GM18519 (cell line): ENCODE data around the gene LKAAEAR1.

Source experiments
- ATAC-seq: cut with Tn5 transposase; IDR thresholded peaks from one replicate; pipeline ENCODE4 v1.9.1; 2021; ENCODE audit warnings: mild to moderate bottlenecking, moderate library complexity; ENCODE audit not compliant: unreplicated experiment, low FRiP score

LKAAEAR1 gene

DNA sequence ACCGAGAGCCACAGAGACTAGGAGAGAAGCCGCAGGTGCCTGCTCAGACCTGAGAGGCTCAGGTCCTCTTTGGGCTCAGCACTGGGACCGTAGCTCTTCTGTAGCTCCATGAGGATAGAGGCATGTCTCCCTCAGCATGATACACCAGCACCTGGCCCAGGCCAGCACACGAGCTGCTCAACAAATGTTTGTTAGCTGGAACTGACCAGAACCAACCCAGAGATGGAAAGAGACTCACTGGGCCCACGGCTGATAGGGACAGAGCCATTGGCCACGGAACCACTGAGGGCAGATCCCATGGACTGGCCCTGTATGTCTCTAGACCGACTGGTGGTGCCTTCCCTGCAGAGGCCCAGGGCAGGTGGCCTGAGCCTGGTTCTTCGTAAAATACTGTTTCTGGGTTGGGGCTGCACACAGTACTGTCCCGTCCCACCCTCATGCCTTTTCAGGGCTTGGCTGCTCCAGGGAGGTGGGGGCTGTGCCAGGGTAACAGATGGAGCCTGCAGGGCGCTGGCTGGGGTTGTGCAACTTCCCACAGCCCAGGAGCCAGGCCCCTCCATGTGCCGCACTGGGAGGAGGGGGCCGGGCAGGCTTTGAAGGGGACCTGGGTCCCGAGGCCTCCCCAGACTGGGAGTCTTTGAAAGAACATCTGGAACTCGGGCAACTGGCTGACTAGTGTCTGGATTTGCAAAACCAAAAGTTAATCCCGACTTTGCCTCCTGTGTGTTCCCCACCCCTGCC, 43.0 kb downstream of the LKAAEAR1 start:
- ATAC-seq = no peak

DNA sequence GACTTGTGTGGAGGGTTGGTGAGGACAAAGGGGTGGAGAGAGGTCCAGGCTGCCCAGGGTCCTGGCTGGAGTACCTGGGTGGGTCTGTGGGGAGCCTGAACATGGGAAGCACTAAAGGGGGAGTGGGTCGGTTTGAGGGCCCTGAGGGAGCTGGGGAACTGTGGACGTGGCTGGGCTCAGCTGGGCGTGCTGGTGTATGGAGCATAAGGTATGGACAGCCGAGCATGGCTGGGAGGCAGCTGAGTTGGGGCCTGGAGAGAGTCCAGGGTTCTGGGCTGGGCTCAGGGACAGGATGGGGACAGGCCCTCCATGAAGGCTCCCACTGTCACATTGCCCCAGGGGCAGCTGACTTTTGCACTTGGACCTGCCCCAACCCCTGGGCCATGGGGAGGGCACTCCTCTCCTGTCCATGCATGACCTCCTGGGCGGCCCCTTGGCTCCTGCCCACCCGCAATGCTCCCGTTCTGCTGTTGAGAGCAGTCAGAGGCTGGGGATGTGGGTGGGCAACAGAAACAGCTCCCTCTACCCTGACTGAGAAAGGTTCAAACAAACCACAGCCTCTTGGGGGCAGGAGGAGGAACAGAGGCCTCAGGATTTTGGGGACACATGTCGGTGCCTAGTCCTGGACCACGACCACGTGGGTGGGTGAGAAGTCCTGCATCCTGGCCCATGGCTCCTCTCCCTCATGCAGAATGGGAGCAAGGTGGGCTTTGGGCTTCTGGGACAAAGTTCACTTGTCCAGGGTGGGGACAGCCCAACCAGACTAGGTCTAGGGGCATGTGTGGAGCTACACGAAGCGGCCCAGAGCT, 43.8 kb downstream of the LKAAEAR1 start:
- no peak for ATAC-seq

DNA sequence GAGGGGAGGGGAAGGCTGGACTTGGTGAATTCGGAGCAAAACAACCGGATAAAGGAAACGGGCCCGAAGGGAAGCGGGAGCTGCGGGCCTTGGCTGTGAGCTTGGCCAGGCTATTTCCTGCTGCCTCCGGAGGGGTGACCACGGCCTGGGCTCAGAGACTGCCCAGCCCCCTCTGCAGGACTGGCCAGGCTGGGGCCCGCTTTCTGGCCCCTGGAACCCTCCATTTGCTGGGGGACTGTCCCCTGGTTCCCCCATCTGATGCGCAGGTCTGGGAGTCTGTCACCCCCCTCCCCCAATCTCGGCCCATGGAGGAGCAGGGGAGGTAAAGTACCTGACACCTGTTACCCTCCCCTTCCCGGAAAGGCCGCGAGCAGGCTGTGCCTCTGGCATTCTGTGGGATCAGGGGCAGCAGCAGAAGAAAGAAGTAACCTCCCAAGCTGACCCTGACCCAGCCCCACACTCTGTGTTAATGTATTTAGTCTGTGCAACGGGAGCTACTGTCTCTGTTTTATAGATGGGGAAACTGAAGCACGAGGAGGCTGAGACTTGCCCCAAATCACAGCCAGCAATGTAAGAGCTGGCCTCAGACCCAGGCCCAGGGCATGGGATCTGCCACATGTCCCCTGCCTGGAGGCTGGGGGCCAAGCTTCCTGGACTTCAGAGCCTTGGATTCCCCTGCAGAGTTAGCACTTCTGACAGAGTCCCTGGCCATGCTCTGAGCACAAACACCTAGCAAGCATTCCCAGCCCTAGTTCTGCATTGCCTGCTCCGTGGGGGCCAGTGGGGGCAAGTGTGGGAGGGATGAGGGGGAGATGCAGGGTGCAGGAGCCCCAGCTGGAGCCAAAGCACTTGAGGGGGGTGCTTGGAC, 44.7 kb downstream of the LKAAEAR1 start:
- ATAC-seq = no peak

DNA sequence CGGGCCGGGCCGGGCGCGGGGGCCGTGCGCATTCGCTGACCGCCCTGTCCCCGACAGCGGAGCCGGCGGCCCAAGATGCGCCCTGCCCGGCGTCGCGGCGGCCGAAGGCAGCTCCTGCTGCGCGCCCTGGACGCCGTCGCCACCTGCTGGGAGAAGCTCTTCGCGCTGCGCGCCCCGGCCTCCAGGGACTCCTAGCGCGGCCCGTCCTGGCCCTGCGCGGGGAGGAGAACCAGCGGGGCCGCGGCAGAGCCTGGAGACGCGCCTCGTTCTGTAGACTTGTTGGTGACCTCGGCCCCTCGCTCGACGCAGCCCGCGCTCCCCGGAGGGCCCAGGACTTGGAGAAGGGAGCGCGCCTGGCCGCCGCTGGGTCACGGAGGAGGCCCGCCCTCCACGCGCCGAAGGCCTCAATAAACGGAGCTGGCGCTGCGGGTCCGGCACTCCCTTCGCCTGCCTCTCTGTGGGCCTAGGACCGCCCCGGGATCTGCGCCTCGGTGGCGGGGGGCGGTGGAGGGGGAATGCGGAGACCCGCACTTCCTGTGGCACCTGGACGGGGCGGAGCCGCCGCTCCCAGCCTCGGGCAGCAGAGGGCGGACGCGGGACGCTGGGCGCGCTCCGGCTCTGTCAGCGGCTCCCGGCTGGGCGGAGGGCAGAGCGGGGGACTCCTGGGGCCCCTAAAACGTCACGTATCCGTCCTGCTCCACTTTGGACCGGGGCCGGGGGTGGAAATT, 45.5 kb downstream of the LKAAEAR1 start:
- ATAC-seq = no peak

DNA sequence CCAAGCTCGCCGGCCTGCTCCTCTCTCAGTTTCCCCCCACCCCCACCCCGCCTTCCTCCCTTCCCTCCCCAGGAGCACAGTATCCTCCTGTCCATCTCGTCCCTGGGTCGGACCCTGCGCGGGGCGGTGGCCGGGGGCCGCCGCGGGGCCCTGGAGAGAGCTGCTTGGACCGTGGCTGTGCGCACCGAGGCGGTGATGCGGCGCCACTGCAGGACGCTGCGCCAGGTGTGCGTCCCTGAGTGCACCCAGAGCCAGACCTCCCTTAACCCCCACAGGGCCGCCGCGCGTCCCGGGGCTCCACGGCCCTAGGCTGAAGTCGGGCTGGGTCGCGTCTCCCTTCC, 46.0 kb downstream of the LKAAEAR1 start:
- no peak for ATAC-seq

DNA sequence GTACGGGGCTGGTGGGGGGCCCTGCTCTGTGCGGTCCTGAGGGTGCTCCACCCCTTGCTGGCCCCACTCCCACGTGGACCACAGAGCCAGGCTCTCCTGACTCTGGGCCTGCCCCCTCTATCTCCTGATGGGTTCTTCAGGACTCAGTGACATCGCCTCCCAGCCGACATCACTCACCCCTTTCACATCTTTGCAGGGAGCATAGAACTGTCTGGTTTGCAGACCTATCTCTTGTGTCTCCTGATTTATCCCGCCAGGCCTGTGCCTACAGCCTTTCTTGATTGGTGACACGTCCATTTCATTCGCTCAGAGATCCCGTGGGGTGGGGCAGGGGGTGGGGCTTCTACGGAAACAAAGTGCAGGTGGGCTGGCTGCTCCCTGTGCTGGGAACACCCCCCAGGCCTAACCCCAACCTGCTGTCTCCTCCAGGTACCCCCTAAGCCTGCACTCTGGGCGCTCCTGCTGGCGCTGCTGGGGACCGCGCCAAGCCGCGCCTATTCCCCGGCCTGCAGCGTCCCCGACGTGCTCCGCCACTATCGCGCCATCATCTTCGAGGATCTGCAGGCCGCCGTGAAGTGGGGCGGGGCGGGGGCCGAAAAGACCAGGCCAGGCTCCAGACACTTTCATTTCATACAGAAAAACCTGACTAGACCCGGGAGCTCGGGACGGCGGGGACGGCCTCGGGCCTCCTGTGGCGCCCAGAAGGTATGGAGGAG, 46.5 kb downstream of the LKAAEAR1 start:
- no peak for ATAC-seq

DNA sequence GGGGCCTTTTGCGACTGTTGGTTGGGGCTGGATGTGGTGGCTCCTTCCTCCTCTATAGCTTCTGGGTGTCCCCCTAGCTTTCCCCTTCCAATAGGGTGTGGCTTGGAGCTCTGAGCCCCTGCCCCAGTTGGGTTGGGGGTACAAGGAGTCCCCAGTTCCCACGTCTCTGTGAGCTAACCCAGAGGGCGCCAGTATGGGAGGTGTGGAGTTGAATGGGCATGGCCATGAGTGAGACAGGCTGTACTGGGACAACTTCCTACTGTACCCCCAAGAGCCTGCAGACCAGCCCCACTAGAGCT, 47.0 kb downstream of the LKAAEAR1 start:
- no peak for ATAC-seq

DNA sequence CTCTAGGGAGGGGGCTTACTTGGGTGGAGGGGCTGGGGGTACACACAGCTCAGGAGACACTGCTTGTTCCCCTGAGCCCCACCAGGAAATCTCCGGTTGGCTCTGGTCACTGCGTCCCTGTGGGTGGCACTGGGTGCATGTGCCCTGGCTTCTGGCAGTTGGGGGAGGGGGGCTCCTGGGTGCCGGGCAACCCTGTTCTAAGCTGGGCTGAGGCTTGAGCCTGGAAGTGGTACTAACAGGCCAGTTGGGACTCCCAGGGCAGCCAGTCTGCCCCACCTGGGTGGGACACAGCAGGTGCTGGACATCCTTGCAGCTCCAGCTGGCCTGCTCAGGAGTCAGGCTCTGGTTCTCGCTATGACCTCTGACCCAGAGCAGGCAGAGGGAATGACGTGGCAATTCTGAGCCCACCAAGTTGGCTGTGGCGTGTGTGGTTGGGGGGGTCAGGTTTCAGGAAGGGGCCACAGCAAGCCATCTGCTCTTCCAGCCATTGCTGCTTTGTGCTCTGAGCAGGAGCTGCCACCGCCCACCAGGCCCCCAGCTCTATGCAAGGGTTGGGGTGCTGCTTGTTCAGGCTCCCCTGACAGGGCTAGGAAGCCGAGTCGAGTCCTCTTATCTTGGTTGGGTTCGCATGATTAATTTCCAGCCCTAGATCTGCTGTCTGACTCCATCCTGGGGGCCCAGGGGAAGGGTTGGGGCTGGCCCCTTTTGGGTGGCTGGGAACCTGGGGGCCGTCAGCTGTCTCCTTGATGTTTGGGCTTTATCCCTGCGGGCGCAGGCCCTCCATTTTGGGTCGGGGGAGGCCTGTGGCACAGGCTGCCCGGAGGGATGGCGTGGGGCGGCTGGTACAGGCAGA, 47.6 kb downstream of the LKAAEAR1 start:
- ATAC-seq = no peak

DNA sequence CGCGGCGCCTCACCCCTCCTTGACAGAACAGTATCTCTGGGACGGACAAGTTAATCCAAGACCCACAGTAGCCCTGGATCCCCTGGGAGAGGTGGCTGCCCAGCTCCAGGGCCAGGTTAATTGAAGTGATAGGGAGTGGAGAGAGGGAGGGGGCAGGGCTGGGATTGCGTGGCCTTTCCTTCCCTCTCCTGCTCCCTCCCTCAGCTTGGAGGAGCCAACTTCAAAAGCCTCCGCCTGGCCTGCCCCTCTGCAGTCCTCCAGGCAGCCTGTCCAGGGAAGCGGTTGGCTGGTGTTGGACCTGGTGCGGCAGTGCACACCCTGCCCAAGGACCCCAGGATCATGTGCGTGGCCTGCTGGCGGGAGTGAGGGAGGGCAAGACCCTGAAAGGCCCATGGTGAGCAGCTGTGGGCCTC, 48.3 kb downstream of the LKAAEAR1 start, which contains the start of gene C20orf204:
Gene C20orf204, plus strand, starts transcription at position 250 of the 413 bp plus-strand sequence. Its CDS starts 142 bp downstream, at position 392.
- no peak for ATAC-seq

DNA sequence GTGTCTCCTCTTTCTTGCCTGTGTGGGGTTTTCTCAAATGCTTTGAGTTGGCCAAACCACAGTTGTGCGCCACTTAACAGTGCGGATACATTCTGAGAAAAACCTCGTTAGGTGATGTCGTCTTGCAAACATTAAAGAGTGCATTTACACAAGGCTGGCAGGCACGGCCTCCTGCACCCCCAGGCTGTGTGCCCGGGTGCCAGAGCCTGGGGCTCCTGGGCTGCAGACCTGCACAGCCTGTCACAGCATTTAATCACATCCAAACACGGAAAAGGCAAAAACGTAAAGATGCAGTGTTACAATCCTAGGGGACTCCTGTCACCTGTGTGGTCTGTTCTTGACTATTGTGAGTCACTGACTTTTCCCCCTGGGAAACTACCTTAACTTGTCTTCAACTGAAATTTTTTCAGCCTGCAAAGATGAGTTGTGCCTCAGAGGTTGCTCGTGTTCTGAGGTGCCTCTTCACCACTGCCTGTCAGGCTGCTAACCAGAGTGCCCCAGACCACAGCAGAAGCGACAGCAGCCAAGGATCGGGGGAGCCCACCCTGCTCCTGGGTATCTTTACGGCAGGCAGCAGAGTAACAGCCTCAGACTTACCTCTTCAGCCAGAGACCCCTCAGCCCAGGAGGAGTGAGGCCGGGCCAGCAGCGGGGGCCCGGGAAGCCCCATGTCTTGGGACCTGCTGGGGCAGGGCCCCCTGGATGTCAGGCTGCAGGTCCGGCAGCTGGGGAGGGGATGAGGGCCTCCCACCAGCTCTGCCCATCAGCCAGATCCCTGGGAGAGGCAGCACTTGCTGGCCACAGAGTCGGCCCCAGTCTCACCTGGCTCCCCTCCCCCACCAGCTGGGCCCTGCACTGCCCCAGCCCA, 48.9 kb downstream of the LKAAEAR1 start:
- no peak for ATAC-seq

DNA sequence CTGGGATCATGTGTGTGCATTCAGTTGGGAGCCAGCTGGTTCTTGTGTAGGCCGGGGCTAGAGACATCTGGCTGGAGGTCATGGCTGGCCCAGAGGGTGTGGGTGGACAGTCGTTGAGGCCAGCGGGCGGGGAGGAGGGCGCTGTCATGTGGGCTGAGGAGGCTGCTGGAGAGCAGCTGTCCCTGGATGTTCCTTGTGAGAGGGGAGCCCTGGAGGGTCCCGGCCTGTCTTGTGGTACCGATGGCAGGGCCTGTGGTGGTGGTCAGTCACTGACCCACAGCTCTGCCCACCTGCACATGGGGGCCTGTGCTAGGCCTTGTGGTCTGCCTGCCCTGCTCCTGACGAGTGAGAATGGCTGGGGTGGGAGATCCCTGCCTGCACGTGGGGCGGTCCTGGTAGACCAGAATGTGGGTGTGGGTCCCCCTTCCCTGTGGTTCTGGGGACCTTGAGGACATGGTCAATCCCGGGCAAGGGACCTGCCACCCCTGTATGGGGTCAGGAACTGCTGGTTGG, 50.2 kb downstream of the LKAAEAR1 start:
- ATAC-seq = no peak
